Liver (tissue), 3 donors: ENCODE data around the gene SEPTIN1.

Source experiments
- ATF3 ChIP-seq: IDR thresholded peaks from 2 replicates; pipeline ENCODE4 v1.6.1; 2016; ENCODE audit warnings: antibody characterized with exemption
- CTCF ChIP-seq: fragments of 150-350 bp; IDR thresholded peaks from 2 replicates; pipeline ENCODE4 v1.5.1; 2017; ENCODE audit warnings: improper control_type of control experiment, low read depth, low read length; ENCODE audit not compliant: missing input control
- EGR1 ChIP-seq, 2 donors: IDR thresholded peaks; 2 replicates each; pipeline ENCODE4 v1.6.1; 2016 to 2018; ENCODE audit warnings: antibody characterized with exemption in 2 of 2, low read depth in 2 of 2
- GABPA ChIP-seq, 2 donors: IDR thresholded peaks in 1 of 2; conservative IDR thresholded peaks in 1 of 2; 2 replicates each; pipeline ENCODE4 v1.6.1; 2016; ENCODE audit warnings: antibody characterized with exemption in 2 of 2, mild to moderate bottlenecking in 1 of 2, moderate library complexity in 1 of 2
- HNF4G ChIP-seq: IDR thresholded peaks from 2 replicates; pipeline ENCODE4 v1.6.1; 2016; ENCODE audit warnings: antibody characterized with exemption
- JUND ChIP-seq, 2 donors: IDR thresholded peaks; 2 replicates each; pipeline ENCODE4 v1.6.1; 2016; ENCODE audit warnings: antibody characterized with exemption in 2 of 2
- RAD21 ChIP-seq, 2 donors: IDR thresholded peaks; 2 replicates each; pipeline ENCODE4 v1.6.1; 2016; ENCODE audit warnings: antibody characterized with exemption in 2 of 2, mild to moderate bottlenecking in 2 of 2
- REST ChIP-seq: IDR thresholded peaks from 2 replicates; pipeline ENCODE4 v1.6.1; 2016; ENCODE audit warnings: antibody characterized with exemption, mild to moderate bottlenecking
- SP1 ChIP-seq: IDR thresholded peaks from 2 replicates; pipeline ENCODE4 v1.6.1; 2018; ENCODE audit warnings: antibody characterized with exemption, mild to moderate bottlenecking
- TAF1 ChIP-seq: conservative IDR thresholded peaks from 2 replicates; pipeline ENCODE4 v1.6.1; 2016; ENCODE audit warnings: antibody characterized with exemption, mild to moderate bottlenecking
- YY1 ChIP-seq: IDR thresholded peaks from 2 replicates; pipeline ENCODE4 v1.6.1; 2016; ENCODE audit warnings: antibody characterized with exemption, mild to moderate bottlenecking
- TF ChIP-seq, protein P1 (sequence below): IDR thresholded peaks from 2 replicates; pipeline ENCODE4 v1.6.1; 2016; ENCODE audit warnings: antibody characterized with exemption
- TF ChIP-seq, protein P2 (sequence below): IDR thresholded peaks from 2 replicates; pipeline ENCODE4 v1.6.1; 2016; ENCODE audit warnings: antibody characterized with exemption
- donor health status: healthy.
- donor health status: healthy.

DNA sequence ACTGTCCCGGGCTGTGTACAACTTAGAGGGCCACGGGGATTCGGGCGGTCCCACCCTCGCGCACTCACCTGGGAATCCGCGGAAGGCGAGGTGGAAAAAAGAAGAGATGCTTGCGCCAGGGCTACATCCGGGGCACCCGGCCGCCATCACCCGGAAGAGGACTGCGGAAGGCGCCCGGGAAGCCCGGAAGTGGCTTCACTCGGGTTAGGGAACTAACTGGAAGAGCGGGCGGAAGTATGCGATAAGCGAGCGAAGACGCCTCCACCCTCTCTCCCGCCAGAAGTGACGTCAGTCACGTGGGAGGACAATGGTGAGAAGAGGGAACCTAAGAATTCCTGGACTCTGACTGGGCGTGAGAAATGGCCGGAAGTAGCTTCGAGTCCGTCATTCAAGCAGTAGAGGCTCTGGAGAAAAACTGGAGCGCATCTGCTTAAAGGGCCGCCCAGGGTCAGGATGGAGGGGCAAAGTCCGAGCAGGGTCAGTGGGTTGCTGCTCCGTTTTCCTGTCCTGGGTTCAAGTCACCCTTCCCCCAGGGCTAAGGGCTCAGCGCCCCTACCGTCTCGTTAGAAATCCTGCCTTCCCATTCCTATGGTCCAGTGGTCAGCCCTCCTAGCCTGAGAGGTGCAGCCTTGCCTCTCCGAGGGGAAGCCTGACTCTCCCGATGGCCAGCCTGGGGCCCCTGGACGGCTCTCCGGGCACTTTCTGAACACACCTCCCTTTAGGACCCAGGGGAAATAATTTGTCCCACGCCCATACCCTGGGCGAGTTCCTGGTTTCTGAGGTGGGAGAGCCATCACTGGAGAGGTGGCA, 27.0 kb downstream of the SEPTIN1 start, which contains the start of gene CD2BP2:
- TF ChIP-seq, protein P1, sequence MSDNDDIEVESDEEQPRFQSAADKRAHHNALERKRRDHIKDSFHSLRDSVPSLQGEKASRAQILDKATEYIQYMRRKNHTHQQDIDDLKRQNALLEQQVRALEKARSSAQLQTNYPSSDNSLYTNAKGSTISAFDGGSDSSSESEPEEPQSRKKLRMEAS = peak; percentile 99
- peak; percentile 69 to 85 for TF ChIP-seq JUND (IDR thresholded peaks at IDR 0.05)
- TF ChIP-seq CTCF = no peak
- TF ChIP-seq TAF1 = peak; percentile 89
- TF ChIP-seq YY1 = peak; percentile 97
- TF ChIP-seq EGR1 (IDR thresholded peaks at IDR 0.05; ENCODE audit: low read depth in 2 of 2) = peak; percentile 99
- TF ChIP-seq ATF3 = peak; percentile 79
- TF ChIP-seq REST = peak; percentile 82
- peak; percentile 6 to 60 for TF ChIP-seq RAD21 (IDR thresholded peaks at IDR 0.05)
- peak; percentile 69 for TF ChIP-seq SP1
- TF ChIP-seq GABPA (IDR thresholded peaks at IDR 0.05 in 1 of 2, conservative IDR thresholded peaks at IDR 0.05 in 1 of 2) = peak; percentile 89 to 97
- TF ChIP-seq, protein P2, sequence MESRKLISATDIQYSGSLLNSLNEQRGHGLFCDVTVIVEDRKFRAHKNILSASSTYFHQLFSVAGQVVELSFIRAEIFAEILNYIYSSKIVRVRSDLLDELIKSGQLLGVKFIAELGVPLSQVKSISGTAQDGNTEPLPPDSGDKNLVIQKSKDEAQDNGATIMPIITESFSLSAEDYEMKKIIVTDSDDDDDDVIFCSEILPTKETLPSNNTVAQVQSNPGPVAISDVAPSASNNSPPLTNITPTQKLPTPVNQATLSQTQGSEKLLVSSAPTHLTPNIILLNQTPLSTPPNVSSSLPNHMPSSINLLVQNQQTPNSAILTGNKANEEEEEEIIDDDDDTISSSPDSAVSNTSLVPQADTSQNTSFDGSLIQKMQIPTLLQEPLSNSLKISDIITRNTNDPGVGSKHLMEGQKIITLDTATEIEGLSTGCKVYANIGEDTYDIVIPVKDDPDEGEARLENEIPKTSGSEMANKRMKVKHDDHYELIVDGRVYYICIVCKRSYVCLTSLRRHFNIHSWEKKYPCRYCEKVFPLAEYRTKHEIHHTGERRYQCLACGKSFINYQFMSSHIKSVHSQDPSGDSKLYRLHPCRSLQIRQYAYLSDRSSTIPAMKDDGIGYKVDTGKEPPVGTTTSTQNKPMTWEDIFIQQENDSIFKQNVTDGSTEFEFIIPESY = peak; percentile 68
- TF ChIP-seq HNF4G = peak; percentile 54
